ENCODE measurements around the gene POLG2.
"Not testable (repeated sequence)": the region's sequence is repeated elsewhere in the genome, so short reads cannot be mapped to it uniquely, and the experiment has no call there.

The POLG2 gene

GRCh38 chr17:64441772-64442540 lies 54.9 kb downstream of the POLG2 start:
- TF ChIP-seq, protein P1, sequence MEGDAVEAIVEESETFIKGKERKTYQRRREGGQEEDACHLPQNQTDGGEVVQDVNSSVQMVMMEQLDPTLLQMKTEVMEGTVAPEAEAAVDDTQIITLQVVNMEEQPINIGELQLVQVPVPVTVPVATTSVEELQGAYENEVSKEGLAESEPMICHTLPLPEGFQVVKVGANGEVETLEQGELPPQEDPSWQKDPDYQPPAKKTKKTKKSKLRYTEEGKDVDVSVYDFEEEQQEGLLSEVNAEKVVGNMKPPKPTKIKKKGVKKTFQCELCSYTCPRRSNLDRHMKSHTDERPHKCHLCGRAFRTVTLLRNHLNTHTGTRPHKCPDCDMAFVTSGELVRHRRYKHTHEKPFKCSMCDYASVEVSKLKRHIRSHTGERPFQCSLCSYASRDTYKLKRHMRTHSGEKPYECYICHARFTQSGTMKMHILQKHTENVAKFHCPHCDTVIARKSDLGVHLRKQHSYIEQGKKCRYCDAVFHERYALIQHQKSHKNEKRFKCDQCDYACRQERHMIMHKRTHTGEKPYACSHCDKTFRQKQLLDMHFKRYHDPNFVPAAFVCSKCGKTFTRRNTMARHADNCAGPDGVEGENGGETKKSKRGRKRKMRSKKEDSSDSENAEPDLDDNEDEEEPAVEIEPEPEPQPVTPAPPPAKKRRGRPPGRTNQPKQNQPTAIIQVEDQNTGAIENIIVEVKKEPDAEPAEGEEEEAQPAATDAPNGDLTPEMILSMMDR (IDR thresholded peaks at IDR 0.05) = no peak
- no peak for DNase-seq (ENCODE audit: low spot score)
- Histone ChIP-seq H3K27ac (peak overlapping the region; percentile 27 to 75), H3K4me3 (no peak overlapping the region)

- no peak for DNase-seq (ENCODE audit: low spot score)
- no peak overlapping the region for H3K4me3 ChIP-seq
- TF ChIP-seq, protein P1 (IDR thresholded peaks at IDR 0.05) = no peak
- no peak overlapping the region for H3K27ac ChIP-seq
Measured at GRCh38 chr17:64439956-64440355, 56.9 kb downstream of the POLG2 start.

DNA sequence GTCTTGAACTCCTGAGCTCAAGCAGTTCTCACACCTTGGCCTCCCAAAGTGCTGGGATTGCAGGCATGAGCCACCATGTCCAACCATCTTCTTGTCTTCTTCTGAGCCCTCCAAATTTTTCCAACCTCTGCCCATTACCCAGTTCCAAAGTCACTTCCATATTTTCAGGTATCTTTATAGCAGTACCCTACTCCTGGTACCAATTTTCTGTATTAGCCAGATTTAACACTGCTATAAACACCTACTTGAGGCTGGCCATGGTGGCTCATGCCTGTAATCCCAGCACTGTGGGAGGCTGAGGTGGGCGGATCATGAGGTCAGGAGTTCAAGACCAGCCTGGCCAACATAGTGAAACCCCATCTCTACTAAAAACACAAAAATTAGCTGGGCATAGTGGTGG lies 57.3 kb downstream of the POLG2 start:
- H3K4me3 ChIP-seq; DNase-seq (ENCODE audit: low spot score); H3K27ac ChIP-seq: not testable (repeated sequence)

GRCh38 chr17:64437944-64438525 lies 58.8 kb downstream of the POLG2 start:
- TF ChIP-seq, protein P1 (IDR thresholded peaks at IDR 0.05) = no peak
- Histone ChIP-seq H3K27ac (no peak overlapping the region), H3K4me3 (no peak overlapping the region)
- DNase-seq (ENCODE audit: low spot score) = no peak

- no peak for DNase-seq (ENCODE audit: low spot score)
- no peak overlapping the region for H3K27ac ChIP-seq
- TF ChIP-seq, protein P1 (IDR thresholded peaks at IDR 0.05) = no peak
- H3K4me3 ChIP-seq = no peak overlapping the region
Measured at GRCh38 chr17:64431534-64431933, 65.3 kb downstream of the POLG2 start.

GRCh38 chr17:64430036-64430435 lies 66.8 kb downstream of the POLG2 start:
- not testable (repeated sequence) for H3K4me3 ChIP-seq; DNase-seq (ENCODE audit: low spot score); H3K27ac ChIP-seq

DNA sequence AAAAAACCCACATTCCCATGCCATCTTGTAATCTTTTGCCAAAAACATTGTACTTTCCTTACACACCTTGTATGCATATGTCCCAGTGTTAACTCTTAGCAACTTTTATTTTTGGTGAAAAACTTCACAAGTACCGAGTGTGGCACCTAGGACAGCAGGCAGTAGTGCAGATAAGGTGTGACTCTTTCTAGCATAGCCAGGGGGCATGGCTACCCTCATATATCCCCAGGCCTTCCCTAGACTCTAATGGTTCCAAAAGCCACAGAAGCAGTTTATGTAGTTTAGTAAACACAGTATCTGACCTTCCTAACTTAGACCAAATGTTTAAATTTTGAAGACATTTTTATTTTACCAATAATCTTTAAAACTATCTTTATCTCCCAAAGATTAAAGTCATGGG lies 68.4 kb downstream of the POLG2 start:
- no peak overlapping the region for H3K27ac ChIP-seq
- no peak overlapping the region for H3K4me3 ChIP-seq
- no peak for DNase-seq (ENCODE audit: low spot score)
- TF ChIP-seq, protein P1 (IDR thresholded peaks at IDR 0.05) = no peak

All from coronary artery (tissue), 2 donors.